ENCODE results near the gene DHRS7B.

DHRS7B gene

GRCh38 chr17:21214015-21214776, 87.4 kb downstream of the DHRS7B start, which contains the start of gene TMEM11:
Gene TMEM11, minus strand, starts transcription at chr17:21214161. Its CDS starts 9 bp downstream, at chr17:21214152.
- peak; percentile 96 to 98 (median 97) for DNase-seq
- no peaks in the 10 kb centered on the region for H3K27me3 ChIP-seq (replicated peaks in 2 of 5; ENCODE audit: control insufficient read depth in 4 of 5, insufficient read depth in 5 of 5, low read length in 4 of 5)
- WGBS (ENCODE audit: insufficient coverage): 0% methylated on average over 61 of the region's 76 CpGs
- H3K4me3 ChIP-seq (ENCODE audit: control insufficient read depth in 1 of 7, extremely low read depth in 1 of 7, insufficient read depth in 4 of 7, low read depth in 2 of 7, low read length in 6 of 7): peak within 1 kb of the TSS; percentile 84 to 98 (median 94)
- H3K4me1 ChIP-seq (ENCODE audit: control extremely low read depth in 1 of 4, control insufficient read depth in 4 of 4, insufficient read depth in 4 of 4, low read length in 3 of 4): peaks cover 13 to 47% (median 39%) of the 10 kb centered on the region in 4 experiments
- CTCF ChIA-PET: interaction anchor here (1.0 to 1.8 kb wide), 3 partner anchors 48 to 115 kb away, joined by 3 to 8 read pairs (median 3); no protein-coding TSS in a partner anchor
- peak within 1 kb of the TSS; percentile 87 to 94 for H3K27ac ChIP-seq (ENCODE audit: insufficient read depth in 1 of 2, low read depth in 1 of 2, low read length in 2 of 2, poor library complexity in 1 of 2, severe bottlenecking in 2 of 2)
- H3K36me3 ChIP-seq (ENCODE audit: control insufficient read depth in 4 of 4, insufficient read depth in 4 of 4, low read length in 3 of 4): peaks cover 3 to 21% (median 12%) of the 10 kb centered on the region in 4 experiments
- POLR2A ChIA-PET: interaction anchor here (1.2 to 1.3 kb wide), 2 partner anchors 15 to 39 kb away, joined by 3 to 7 read pairs; partner anchors contain the start of gene NATD1
- no peaks in the 10 kb centered on the region for H3K9me3 ChIP-seq (ENCODE audit: control extremely low read depth in 1 of 5, control insufficient read depth in 4 of 5, insufficient read depth in 2 of 5, low read depth in 1 of 5, low read length in 4 of 5)

- CTCF ChIA-PET: interaction anchor here (1.1 to 1.3 kb wide), 2 partner anchors 86 to 97 kb away, joined by 3 to 6 read pairs; no protein-coding TSS in a partner anchor
- Histone ChIP-seq H3K27me3 (replicated peaks in 2 of 5; ENCODE audit: control insufficient read depth in 4 of 5, insufficient read depth in 5 of 5, low read length in 4 of 5) (no peaks in the 10 kb centered on the region), H3K9me3 (ENCODE audit: control extremely low read depth in 1 of 5, control insufficient read depth in 4 of 5, insufficient read depth in 2 of 5, low read depth in 1 of 5, low read length in 4 of 5) (no peaks in the 10 kb centered on the region), H3K27ac (ENCODE audit: insufficient read depth in 1 of 2, low read depth in 1 of 2, low read length in 2 of 2, poor library complexity in 1 of 2, severe bottlenecking in 2 of 2) (peak overlapping the region; percentile 87 to 94), H3K36me3 (ENCODE audit: control insufficient read depth in 4 of 4, insufficient read depth in 4 of 4, low read length in 3 of 4) (peaks cover 0 to 15% (median 9%) of the 10 kb centered on the region in 4 experiments), H3K4me3 (ENCODE audit: control insufficient read depth in 1 of 7, extremely low read depth in 1 of 7, insufficient read depth in 4 of 7, low read depth in 2 of 7, low read length in 6 of 7) (peak overlapping the region; percentile 84 to 98 (median 94)), H3K4me1 (ENCODE audit: control extremely low read depth in 1 of 4, control insufficient read depth in 4 of 4, insufficient read depth in 4 of 4, low read length in 3 of 4) (peaks cover 13 to 47% (median 39%) of the 10 kb centered on the region in 4 experiments)
- WGBS (ENCODE audit: insufficient coverage): 4% methylated on average over 20 of the region's 23 CpGs
- peak in 2 of 3 donors; percentile 50 to 51 for DNase-seq
- POLR2A ChIA-PET: interaction anchor here (0.6 kb wide), 1 partner anchor 54 kb away, joined by 3 read pairs; no protein-coding TSS in a partner anchor
Measured at GRCh38 chr17:21214777-21215541, 88.2 kb downstream of the DHRS7B start.

GRCh38 chr17:21215935-21216334, 89.2 kb downstream of the DHRS7B start:
- DNase-seq: peak in 2 of 3 donors; percentile 38 to 57
- no peak overlapping the region for H3K27ac ChIP-seq (ENCODE audit: insufficient read depth in 1 of 2, low read depth in 1 of 2, low read length in 2 of 2, poor library complexity in 1 of 2, severe bottlenecking in 2 of 2)
- no peaks in the 10 kb centered on the region for H3K27me3 ChIP-seq (replicated peaks in 2 of 5; ENCODE audit: control insufficient read depth in 4 of 5, insufficient read depth in 5 of 5, low read length in 4 of 5)
- H3K9me3 ChIP-seq (ENCODE audit: control extremely low read depth in 1 of 5, control insufficient read depth in 4 of 5, insufficient read depth in 2 of 5, low read depth in 1 of 5, low read length in 4 of 5): no peaks in the 10 kb centered on the region
- no peak overlapping the region for H3K4me3 ChIP-seq (ENCODE audit: control insufficient read depth in 1 of 7, extremely low read depth in 1 of 7, insufficient read depth in 4 of 7, low read depth in 2 of 7, low read length in 6 of 7)
- POLR2A ChIA-PET: no interaction called here
- peaks cover 13 to 41% (median 33%) of the 10 kb centered on the region in 4 experiments for H3K4me1 ChIP-seq (ENCODE audit: control extremely low read depth in 1 of 4, control insufficient read depth in 4 of 4, insufficient read depth in 4 of 4, low read length in 3 of 4)
- WGBS (ENCODE audit: insufficient coverage): 96% methylated on average over 4 of the region's 6 CpGs
- peaks cover 0 to 11% (median 3%) of the 10 kb centered on the region in 4 experiments for H3K36me3 ChIP-seq (ENCODE audit: control insufficient read depth in 4 of 4, insufficient read depth in 4 of 4, low read length in 3 of 4)
- CTCF ChIA-PET: interaction anchor here (1.0 to 1.3 kb wide), 3 partner anchors 62 to 98 kb away, joined by 3 to 6 read pairs (median 3); no protein-coding TSS in a partner anchor

GRCh38 chr17:21217346-21217745, 90.6 kb downstream of the DHRS7B start:
- no peak for DNase-seq
- H3K27ac ChIP-seq (ENCODE audit: insufficient read depth in 1 of 2, low read depth in 1 of 2, low read length in 2 of 2, poor library complexity in 1 of 2, severe bottlenecking in 2 of 2): no peak overlapping the region
- no peak overlapping the region for H3K4me3 ChIP-seq (ENCODE audit: control insufficient read depth in 1 of 7, extremely low read depth in 1 of 7, insufficient read depth in 4 of 7, low read depth in 2 of 7, low read length in 6 of 7)
- POLR2A ChIA-PET: no interaction called here
- 100% methylated on average over 1 of the region's 1 CpG for WGBS (ENCODE audit: insufficient coverage)
- peaks cover 10 to 27% (median 21%) of the 10 kb centered on the region in 4 experiments for H3K4me1 ChIP-seq (ENCODE audit: control extremely low read depth in 1 of 4, control insufficient read depth in 4 of 4, insufficient read depth in 4 of 4, low read length in 3 of 4)
- peaks cover 0 to 6% (median under 1%) of the 10 kb centered on the region in 5 experiments for H3K9me3 ChIP-seq (ENCODE audit: control extremely low read depth in 1 of 5, control insufficient read depth in 4 of 5, insufficient read depth in 2 of 5, low read depth in 1 of 5, low read length in 4 of 5)
- H3K27me3 ChIP-seq (replicated peaks in 2 of 5; ENCODE audit: control insufficient read depth in 4 of 5, insufficient read depth in 5 of 5, low read length in 4 of 5): no peaks in the 10 kb centered on the region
- CTCF ChIA-PET: interaction anchor here (1.2 kb wide), 1 partner anchor 88 kb away, joined by 3 read pairs; no protein-coding TSS in a partner anchor
- peaks cover 0 to 25% (median 9%) of the 10 kb centered on the region in 4 experiments for H3K36me3 ChIP-seq (ENCODE audit: control insufficient read depth in 4 of 4, insufficient read depth in 4 of 4, low read length in 3 of 4)

GRCh38 chr17:21218101-21218500, 91.3 kb downstream of the DHRS7B start:
- CTCF ChIA-PET: interaction anchor here (1.2 kb wide), 1 partner anchor 89 kb away, joined by 3 read pairs; no protein-coding TSS in a partner anchor
- POLR2A ChIA-PET: no interaction called here
- Histone ChIP-seq H3K4me3 (ENCODE audit: control insufficient read depth in 1 of 7, extremely low read depth in 1 of 7, insufficient read depth in 4 of 7, low read depth in 2 of 7, low read length in 6 of 7) (no peak overlapping the region), H3K27ac (ENCODE audit: insufficient read depth in 1 of 2, low read depth in 1 of 2, low read length in 2 of 2, poor library complexity in 1 of 2, severe bottlenecking in 2 of 2) (no peak overlapping the region), H3K9me3 (ENCODE audit: control extremely low read depth in 1 of 5, control insufficient read depth in 4 of 5, insufficient read depth in 2 of 5, low read depth in 1 of 5, low read length in 4 of 5) (peaks cover 0 to 8% (median 3%) of the 10 kb centered on the region in 5 experiments), H3K36me3 (ENCODE audit: control insufficient read depth in 4 of 4, insufficient read depth in 4 of 4, low read length in 3 of 4) (peaks cover 2 to 32% (median 10%) of the 10 kb centered on the region in 4 experiments), H3K27me3 (replicated peaks in 2 of 5; ENCODE audit: control insufficient read depth in 4 of 5, insufficient read depth in 5 of 5, low read length in 4 of 5) (no peaks in the 10 kb centered on the region), H3K4me1 (ENCODE audit: control extremely low read depth in 1 of 4, control insufficient read depth in 4 of 4, insufficient read depth in 4 of 4, low read length in 3 of 4) (peaks cover 4 to 19% (median 14%) of the 10 kb centered on the region in 4 experiments)
- peak; percentile 27 to 63 (median 53) for DNase-seq
- no CpG with 5 or more reads among the region's 3 CpGs for WGBS (ENCODE audit: insufficient coverage)

GRCh38 chr17:21218831-21219380, 92.1 kb downstream of the DHRS7B start:
- ChIA-PET CTCF (no interaction called here), POLR2A (no interaction called here)
- 100% methylated on average over 3 of the region's 3 CpGs for WGBS (ENCODE audit: insufficient coverage)
- Histone ChIP-seq H3K36me3 (ENCODE audit: control insufficient read depth in 4 of 4, insufficient read depth in 4 of 4, low read length in 3 of 4) (peaks cover 2 to 33% (median 10%) of the 10 kb centered on the region in 4 experiments), H3K4me1 (ENCODE audit: control extremely low read depth in 1 of 4, control insufficient read depth in 4 of 4, insufficient read depth in 4 of 4, low read length in 3 of 4) (peaks cover 3 to 16% (median 13%) of the 10 kb centered on the region in 4 experiments), H3K4me3 (ENCODE audit: control insufficient read depth in 1 of 7, extremely low read depth in 1 of 7, insufficient read depth in 4 of 7, low read depth in 2 of 7, low read length in 6 of 7) (no peak overlapping the region), H3K9me3 (ENCODE audit: control extremely low read depth in 1 of 5, control insufficient read depth in 4 of 5, insufficient read depth in 2 of 5, low read depth in 1 of 5, low read length in 4 of 5) (peaks cover 0 to 8% (median 3%) of the 10 kb centered on the region in 5 experiments), H3K27ac (ENCODE audit: insufficient read depth in 1 of 2, low read depth in 1 of 2, low read length in 2 of 2, poor library complexity in 1 of 2, severe bottlenecking in 2 of 2) (no peak overlapping the region), H3K27me3 (replicated peaks in 2 of 5; ENCODE audit: control insufficient read depth in 4 of 5, insufficient read depth in 5 of 5, low read length in 4 of 5) (no peaks in the 10 kb centered on the region)
- no peak for DNase-seq
